HL-60/S4 (cell line): ENCODE results near the gene RAD23A.
"Not testable (repeated sequence)": the region's sequence is repeated elsewhere in the genome, so short reads cannot be mapped to it uniquely, and the experiment has no call there.

ENCODE experiments used
- in situ Hi-C: fragments of 300-500 bp; cut with MboI; formaldehyde crosslinking; loops from 2 replicates; pipeline ENCODE4 v1.14.3; 2022; ENCODE audit warnings: low sequenced_read_pairs

RAD23A gene

GRCh38 chr19:12954612-12954962 is 8.9 kb downstream of the RAD23A start:
- in situ Hi-C loops, result no loop called here

DNA sequence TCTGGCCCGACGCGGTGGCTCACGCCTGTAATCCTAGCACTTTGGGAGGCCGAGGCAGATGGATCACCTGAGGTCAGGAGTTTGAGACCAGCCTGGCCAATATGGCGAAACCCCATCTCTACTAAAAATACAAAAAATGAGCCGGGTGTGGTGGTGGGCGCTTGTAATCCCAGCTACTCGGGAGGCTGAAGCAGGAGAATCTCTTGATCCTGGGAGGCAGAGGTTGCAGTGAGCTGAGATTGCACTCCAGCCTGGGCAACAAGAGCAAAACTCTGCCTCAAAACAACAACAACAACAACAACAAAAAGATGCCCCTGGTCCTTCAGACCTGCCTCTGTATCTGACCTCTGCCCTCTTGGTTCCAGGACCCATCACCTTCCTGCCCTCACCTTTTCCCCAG is 9.9 kb downstream of the RAD23A start:
- in situ Hi-C loops, result not testable (repeated sequence)

DNA sequence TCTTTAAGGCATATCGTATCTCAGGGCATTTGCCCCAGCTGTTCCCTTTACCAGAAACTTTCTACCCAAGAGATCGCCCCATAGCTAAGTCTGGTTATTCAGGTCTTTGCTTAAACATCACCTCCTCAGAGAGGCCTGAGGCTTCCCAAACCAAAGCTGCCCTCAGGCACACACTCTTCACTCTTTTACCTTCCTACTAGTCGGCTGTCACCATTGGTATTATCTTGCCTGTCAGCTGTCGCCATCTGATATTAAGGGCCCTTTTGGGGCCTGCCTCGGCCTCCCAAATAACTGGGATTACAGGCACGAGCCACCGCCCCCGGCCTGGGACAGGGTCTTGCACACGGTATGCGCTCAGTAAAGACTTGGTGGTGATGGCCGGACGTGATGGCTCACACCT is 10.3 kb downstream of the RAD23A start:
- in situ Hi-C loops, result no loop called here

GRCh38 chr19:12956446-12957388 is 11.1 kb downstream of the RAD23A start, which contains the start of gene GADD45GIP1:
GADD45GIP1 (minus strand) TSS chr19:12957223; CDS start chr19:12957212, 11 bp downstream.
- in situ Hi-C loops, result no loop called here

DNA sequence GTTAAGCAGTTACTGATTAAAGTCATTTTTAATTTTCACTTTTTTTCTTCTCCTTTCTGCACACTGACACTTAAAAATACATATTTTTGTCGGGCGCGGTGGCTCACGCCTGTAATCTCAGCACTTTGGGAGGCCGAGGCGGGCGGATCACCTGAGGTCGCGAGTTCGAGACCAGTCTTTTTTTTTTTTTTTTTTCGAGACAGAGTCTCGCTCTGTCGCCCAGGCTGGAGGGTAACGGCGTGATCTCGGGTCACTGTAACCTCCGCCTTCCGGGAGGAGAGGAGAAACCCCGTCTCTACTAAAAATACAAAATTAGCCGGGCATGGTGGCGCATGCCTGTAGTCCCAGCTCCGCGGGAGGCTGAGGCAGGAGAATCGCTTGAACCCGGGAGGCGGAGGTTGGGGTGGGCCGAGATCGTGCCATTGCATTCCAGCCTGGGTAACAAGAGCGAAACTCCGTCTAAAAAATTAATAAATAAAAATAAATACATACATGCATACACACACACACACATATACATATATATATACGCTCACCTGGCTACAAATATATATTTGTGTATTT is 11.8 kb downstream of the RAD23A start:
- in situ Hi-C loops, result not testable (repeated sequence)

DNA sequence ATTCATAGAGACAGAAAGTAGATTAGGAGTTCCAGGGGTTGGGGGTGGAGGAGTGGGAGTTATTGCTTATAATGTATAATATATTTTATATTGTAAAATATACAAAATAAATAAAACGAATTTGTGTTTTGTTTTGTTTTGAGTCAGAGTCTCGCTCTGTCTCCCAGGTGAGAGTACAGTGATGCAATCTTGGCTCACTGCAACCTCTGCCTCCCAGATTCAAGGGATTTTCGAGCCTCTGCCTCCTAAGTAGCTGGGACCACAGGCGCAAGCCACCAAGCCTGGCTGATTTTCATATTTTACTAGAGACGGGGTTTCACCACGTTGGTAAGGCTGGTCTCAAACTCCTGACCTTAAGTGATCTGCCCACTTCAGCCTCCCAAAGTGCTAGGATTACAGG is 13.8 kb downstream of the RAD23A start:
- in situ Hi-C loops, result no loop called here

- in situ Hi-C loops, result no loop called here
Measured at GRCh38 chr19:12965017-12965811, 19.6 kb downstream of the RAD23A start.

DNA sequence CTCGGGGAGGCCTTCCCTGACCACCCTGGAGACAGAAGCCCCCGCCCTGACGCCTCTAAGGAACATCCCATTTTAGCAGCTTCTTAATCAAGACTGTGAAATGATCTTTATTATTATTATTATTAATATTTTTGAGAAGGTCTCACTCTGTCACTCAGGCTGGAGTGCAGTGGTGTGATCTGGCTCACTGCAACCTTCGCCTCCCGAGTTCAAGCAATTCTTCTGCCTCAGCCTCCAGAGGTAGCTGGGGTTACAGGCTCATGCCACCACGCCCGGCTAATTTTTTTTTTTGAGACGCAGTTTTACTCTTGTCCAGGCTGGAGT is 20.1 kb downstream of the RAD23A start:
- in situ Hi-C loops, result no loop called here

- in situ Hi-C loops, result no loop called here
Measured at GRCh38 chr19:12967907-12968306, 22.2 kb downstream of the RAD23A start.

DNA sequence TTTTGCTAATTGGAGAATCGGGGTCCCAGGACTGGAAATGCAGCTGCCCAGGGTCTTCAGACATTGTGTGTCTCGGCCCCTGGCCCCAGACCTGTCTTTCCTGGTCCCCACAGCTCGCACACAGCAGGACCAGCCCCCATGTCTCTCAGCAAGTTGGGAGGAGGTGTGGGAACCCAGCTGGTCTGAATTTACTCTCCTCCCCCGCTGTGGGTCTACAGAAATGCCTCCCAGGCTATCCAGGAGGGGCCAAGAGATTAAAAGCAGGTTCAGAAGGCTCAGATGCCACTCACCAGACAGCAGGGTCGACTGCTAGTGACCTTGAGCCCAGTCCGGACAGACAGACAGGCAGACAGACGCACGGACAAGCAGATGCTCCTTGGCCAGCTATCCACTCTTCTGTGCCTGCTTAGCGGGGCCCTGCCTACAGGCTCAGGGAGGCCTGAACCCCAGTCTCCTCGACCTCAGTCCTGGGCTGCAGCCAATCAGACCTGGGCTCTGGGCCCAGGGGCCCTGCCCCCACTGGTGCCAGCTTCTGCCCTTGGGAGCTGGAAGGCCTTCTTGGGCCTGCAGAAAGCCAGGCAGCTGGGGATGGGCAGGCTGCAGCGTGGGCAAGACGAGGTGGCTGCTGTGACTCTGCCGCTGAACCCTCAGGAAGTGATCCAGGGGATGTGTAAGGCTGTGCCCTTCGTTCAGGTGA is 23.8 kb downstream of the RAD23A start, which contains the start of gene DAND5:
TSS of gene DAND5 (plus strand) at position 285 of the 697 bp plus-strand sequence. CDS start at position 370, 85 bp downstream.
- in situ Hi-C loops, result no loop called here

- in situ Hi-C loops, result loop anchor here (10.0 kb wide), 2 partner anchors 295 to 625 kb away; no protein-coding TSS in a partner anchor
Measured at GRCh38 chr19:12970070-12970820, 24.6 kb downstream of the RAD23A start.

- in situ Hi-C loops, result loop anchor here (10.0 kb wide), 2 partner anchors 292 to 622 kb away; no protein-coding TSS in a partner anchor
Measured at GRCh38 chr19:12973236-12973635, 27.6 kb downstream of the RAD23A start.

GRCh38 chr19:12974301-12975220 is 28.9 kb downstream of the RAD23A start:
- in situ Hi-C loops, result loop anchor here (5.0 to 10.0 kb wide), 3 partner anchors 118 to 620 kb away; no protein-coding TSS in a partner anchor

- in situ Hi-C loops, result loop anchor here (5.0 to 10.0 kb wide), 3 partner anchors 117 to 620 kb away; no protein-coding TSS in a partner anchor
Measured at GRCh38 chr19:12975221-12975741, 29.6 kb downstream of the RAD23A start.

DNA sequence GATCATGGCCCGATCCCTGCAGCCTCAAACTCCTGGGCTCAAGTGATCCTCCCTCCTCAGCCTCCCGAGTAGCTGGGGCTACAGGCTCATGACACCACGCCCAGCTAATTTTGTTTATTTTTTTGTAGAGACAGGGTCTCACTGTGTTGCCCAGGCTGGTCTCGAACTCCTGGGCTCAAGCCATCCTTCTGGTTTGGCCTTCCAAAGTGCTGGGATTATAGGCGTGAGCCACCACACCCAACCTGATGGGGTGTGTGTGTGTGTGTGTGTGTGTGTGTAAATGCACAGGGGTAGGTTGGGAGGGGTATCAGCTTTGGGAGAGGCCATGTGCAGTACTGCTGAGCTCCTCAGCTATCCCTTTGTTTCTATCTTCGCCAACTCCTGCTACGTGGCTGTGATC is 30.4 kb downstream of the RAD23A start:
- in situ Hi-C loops, result loop anchor here (5.0 to 10.0 kb wide), 3 partner anchors 116 to 619 kb away; no protein-coding TSS in a partner anchor

DNA sequence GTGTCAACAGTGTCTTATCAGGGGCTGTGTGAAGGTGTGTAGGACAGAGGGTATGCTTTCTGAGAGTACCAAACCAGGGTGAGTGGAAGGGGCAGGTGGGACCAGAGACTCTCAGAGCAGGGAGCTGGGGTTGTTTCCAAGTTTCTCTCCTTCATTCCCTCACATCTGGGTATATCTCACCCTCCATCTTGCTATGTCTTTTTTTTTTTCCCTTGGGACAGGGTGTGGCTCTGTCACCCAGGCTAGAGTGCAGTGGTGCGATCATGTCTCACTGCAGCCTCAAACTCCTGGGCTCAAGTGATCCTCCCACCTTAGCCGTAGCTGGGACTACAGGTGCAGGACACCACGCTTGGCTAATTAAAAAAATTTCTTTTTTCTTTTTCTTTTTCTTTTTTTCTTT is 34.3 kb downstream of the RAD23A start:
- in situ Hi-C loops, result loop anchor here (5.0 to 10.0 kb wide), 3 partner anchors 112 to 615 kb away; no protein-coding TSS in a partner anchor

DNA sequence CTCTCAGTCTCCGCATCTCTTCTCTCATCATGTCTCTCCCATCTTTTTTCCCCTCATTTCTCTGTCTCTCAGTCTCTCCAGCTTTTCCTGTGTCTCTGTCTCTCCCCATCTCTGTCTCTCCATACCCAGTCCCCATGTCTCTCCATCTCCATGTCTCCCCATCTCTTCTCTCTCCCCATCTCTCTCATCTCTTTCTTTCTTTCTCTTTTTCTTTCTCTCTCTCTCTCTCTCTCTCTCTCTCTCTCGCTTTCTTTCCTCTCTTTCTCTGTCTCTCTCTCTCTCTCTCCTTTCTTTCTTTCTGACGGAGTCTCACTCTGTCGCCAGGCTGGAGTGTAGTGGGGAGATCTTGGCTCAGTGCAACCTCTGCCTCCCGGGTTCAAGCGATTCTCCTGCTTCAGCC is 37.0 kb downstream of the RAD23A start:
- in situ Hi-C loops, result no loop called here

DNA sequence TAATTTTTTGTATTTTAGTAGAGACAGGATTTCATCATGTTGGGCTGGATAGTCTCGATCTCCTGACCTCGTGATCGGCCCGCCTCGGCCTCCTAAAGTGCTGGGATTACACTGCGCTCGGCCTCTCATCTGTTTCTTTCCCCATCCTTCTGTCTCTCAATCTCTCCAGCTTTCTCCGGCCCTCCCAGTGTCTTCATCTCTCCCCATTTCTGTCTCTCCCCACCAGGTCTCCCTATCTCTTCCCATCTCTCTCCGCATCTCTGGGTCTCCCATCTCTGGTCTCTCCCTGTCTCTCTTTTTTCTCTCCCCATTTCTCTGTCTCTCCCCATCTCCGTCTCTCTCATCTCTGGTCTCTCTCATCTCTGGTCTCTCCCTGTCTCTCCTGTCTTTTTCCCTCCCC is 37.4 kb downstream of the RAD23A start:
- in situ Hi-C loops, result no loop called here
